ENCODE data around the gene RAB19. TPM values are rescaled to one million over a fixed set of nuclear protein-coding genes. Genes with fewer than 3 reads are reported as not detected.

Gene RAB19
- total RNA-seq, 2 experiments from 2014 or later: 4.3 to 4.8 TPM

GRCh38 chr7:140384894-140385545 lies 18.8 kb upstream of the RAB19 start:
- Mint-ChIP-seq H3K4me1 (peaks cover 34% of the 10 kb centered on the region), H3K4me3 (no peak overlapping the region), H3K36me3 (ENCODE audit: low read depth) (peaks cover 27% of the 10 kb centered on the region), H3K27ac (no peak overlapping the region), H3K27me3 (no peaks in the 10 kb centered on the region), H3K9me3 (no peaks in the 10 kb centered on the region)
- ChIA-PET POLR2A (interaction anchor here (0.6 to 4.1 kb wide), 6 partner anchors 9 to 93 kb away, joined by 3 to 25 read pairs (median 4); no protein-coding TSS in a partner anchor), CTCF (interaction anchor here (1.2 to 1.4 kb wide), 2 partner anchors 8 to 32 kb away, joined by 3 to 7 read pairs; no protein-coding TSS in a partner anchor)
- DNase-seq: no peak

GRCh38 chr7:140389445-140389844 lies 14.4 kb upstream of the RAB19 start:
- Mint-ChIP-seq H3K4me1 (peaks cover 25% of the 10 kb centered on the region), H3K9me3 (no peaks in the 10 kb centered on the region), H3K27ac (no peak overlapping the region), H3K36me3 (ENCODE audit: low read depth) (peaks cover 16% of the 10 kb centered on the region), H3K4me3 (no peak overlapping the region), H3K27me3 (no peaks in the 10 kb centered on the region)
- ChIA-PET CTCF (interaction anchor here (0.8 to 1.2 kb wide), 3 partner anchors 8 to 88 kb away, joined by 3 read pairs; partner anchors contain the start of gene SLC37A3), POLR2A (interaction anchor here (1.0 to 4.5 kb wide), 3 partner anchors 13 to 46 kb away, joined by 3 to 18 read pairs (median 12); partner anchors contain the start of gene RAB19)
- DNase-seq: no peak

- Mint-ChIP-seq H3K27ac (no peak overlapping the region), H3K4me3 (no peak overlapping the region), H3K27me3 (no peaks in the 10 kb centered on the region), H3K36me3 (ENCODE audit: low read depth) (peaks cover 16% of the 10 kb centered on the region), H3K4me1 (peaks cover 19% of the 10 kb centered on the region), H3K9me3 (no peaks in the 10 kb centered on the region)
- POLR2A ChIA-PET: interaction anchor here (0.9 to 4.5 kb wide), 5 partner anchors 9 to 47 kb away, joined by 3 to 18 read pairs (median 12); partner anchors contain the start of gene RAB19
- DNase-seq: no peak
- CTCF ChIA-PET: interaction anchor here (1.2 kb wide), 1 partner anchor 31 kb away, joined by 3 read pairs; no protein-coding TSS in a partner anchor
Observed at GRCh38 chr7:140390034-140390433, 13.8 kb upstream of the RAB19 start.

GRCh38 chr7:140390466-140391190 lies 13.2 kb upstream of the RAB19 start:
- H3K36me3 Mint-ChIP-seq (ENCODE audit: low read depth): peaks cover 12% of the 10 kb centered on the region
- H3K9me3 Mint-ChIP-seq: no peaks in the 10 kb centered on the region
- H3K27ac Mint-ChIP-seq: no peak overlapping the region
- no peak overlapping the region for H3K4me3 Mint-ChIP-seq
- CTCF ChIA-PET: interaction anchor here (1.2 kb wide), 1 partner anchor 31 kb away, joined by 3 read pairs; no protein-coding TSS in a partner anchor
- peaks cover 14% of the 10 kb centered on the region for H3K4me1 Mint-ChIP-seq
- no peak for DNase-seq
- POLR2A ChIA-PET: interaction anchor here (0.9 to 4.5 kb wide), 5 partner anchors 9 to 47 kb away, joined by 3 to 18 read pairs (median 12); partner anchors contain the start of gene RAB19
- H3K27me3 Mint-ChIP-seq: no peaks in the 10 kb centered on the region

GRCh38 chr7:140391634-140392033 lies 12.2 kb upstream of the RAB19 start:
- POLR2A ChIA-PET: interaction anchor here (2.2 to 4.5 kb wide), 3 partner anchors 10 to 15 kb away, joined by 7 to 18 read pairs (median 17); partner anchors contain the start of gene RAB19
- H3K27me3 Mint-ChIP-seq: no peaks in the 10 kb centered on the region
- H3K27ac Mint-ChIP-seq: no peak overlapping the region
- no peak overlapping the region for H3K4me3 Mint-ChIP-seq
- no peaks in the 10 kb centered on the region for H3K9me3 Mint-ChIP-seq
- peaks cover 18% of the 10 kb centered on the region for H3K4me1 Mint-ChIP-seq
- CTCF ChIA-PET: interaction anchor here (0.5 to 0.7 kb wide), 2 partner anchors 8 to 33 kb away, joined by 3 read pairs; no protein-coding TSS in a partner anchor
- peaks cover 12% of the 10 kb centered on the region for H3K36me3 Mint-ChIP-seq (ENCODE audit: low read depth)
- no peak for DNase-seq

DNA sequence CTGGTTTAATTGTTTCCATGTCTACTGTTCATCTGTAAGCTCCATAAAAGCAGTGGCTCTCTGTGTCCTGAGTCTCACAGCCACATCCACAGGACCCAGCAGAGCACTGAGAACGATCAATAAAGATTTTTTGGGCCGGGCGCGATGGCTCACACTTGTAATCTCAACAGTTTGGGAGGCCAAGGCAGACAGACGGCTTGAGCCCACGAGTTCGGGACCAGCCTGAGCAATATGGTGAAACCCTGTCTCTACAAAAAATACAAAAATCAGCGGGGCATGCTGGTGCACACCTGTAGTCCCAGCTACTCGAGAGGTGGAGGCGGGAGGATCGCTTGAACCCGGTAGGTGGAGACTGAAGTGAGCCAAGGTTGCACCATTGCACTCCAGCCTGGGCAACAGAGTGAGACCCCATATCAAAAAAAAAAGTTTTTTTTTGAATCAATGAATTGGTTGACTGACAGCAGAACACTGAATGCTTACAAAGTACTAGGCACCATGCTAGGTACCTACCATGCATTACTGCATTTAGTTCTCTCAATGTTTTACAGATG lies 10.0 kb upstream of the RAB19 start:
- Mint-ChIP-seq H3K4me1 (peaks cover 24% of the 10 kb centered on the region), H3K4me3 (no peak overlapping the region)
- CTCF ChIA-PET: no interaction called here

DNA sequence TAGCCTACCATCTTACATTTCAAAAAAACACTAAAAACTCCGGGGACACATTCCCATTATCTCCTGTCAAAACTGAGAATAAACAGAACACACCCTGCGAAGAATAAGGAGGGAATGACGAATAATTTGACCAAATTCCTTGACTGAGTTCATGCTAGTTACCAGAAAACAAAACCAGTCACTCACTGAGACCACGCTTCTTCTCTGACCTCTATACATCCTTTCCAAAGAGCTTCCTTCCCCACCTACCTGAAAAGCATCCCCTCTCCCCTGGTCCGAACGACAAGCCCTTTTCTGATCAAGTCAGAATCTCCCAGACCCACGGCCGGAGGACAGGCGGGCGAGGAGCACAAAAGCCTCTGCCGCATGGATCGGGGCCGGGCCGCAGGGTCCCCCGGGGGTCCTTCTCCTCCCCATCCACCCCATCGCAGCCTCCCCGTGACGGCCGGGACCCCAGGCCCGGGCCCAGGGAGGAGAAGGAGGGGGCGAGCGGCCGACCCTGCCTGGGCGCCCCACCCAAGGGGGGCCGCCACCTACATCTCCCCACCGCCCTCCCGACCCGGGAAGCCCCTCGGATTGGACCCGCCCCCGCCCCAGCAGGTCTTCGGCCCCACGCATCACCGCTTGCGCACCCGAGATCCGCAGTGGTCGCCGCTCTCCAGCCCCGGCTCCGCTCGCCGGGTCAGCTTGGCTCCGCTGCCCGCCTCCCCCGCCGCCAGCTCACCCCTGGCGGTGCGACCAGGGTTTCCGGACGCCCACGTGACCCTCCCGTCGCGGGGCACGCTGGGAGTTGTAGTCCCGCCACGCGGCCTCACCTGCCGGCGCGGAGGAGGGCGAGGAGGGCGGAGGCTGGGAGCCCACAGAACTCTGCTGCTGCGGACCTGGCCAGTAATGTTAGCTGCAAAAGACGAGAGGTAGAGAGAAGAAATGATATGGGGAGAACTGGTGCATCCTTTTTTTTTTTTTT lies 5.8 kb upstream of the RAB19 start, which contains the start of gene SLC37A3:
TSS of gene SLC37A3 (minus strand) at position 747 of the 967 bp plus-strand sequence. CDS start 16,004 bp downstream, outside the sequence.
- Mint-ChIP-seq H3K9me3 (no peaks in the 10 kb centered on the region), H3K27me3 (no peaks in the 10 kb centered on the region), H3K4me3 (peak within 1 kb of the TSS; percentile 92), H3K4me1 (peaks cover 37% of the 10 kb centered on the region), H3K36me3 (ENCODE audit: low read depth) (peaks cover 11% of the 10 kb centered on the region), H3K27ac (peak within 1 kb of the TSS; percentile 76)
- POLR2A ChIA-PET: interaction anchor here (1.3 to 3.1 kb wide), 5 partner anchors 13 to 258 kb away, joined by 3 to 19 read pairs (median 4); no protein-coding TSS in a partner anchor
- peak; percentile 89 for DNase-seq
- CTCF ChIA-PET: interaction anchor here (1.3 to 1.5 kb wide), 2 partner anchors 9 to 22 kb away, joined by 3 read pairs; no protein-coding TSS in a partner anchor

More for the DNA sequence above, 10.0 kb upstream of the RAB19 start:
- Mint-ChIP-seq H3K9me3 (no peaks in the 10 kb centered on the region), H3K36me3 (ENCODE audit: low read depth) (peaks cover 16% of the 10 kb centered on the region), H3K27me3 (no peaks in the 10 kb centered on the region), H3K27ac (no peak overlapping the region)
- POLR2A ChIA-PET: interaction anchor here (1.1 to 4.5 kb wide), 3 partner anchors 9 to 33 kb away, joined by 5 to 18 read pairs (median 5); partner anchors contain the start of gene RAB19
- no peak for DNase-seq

GRCh38 chr7:140398821-140399220 lies 5.0 kb upstream of the RAB19 start:
- H3K36me3 Mint-ChIP-seq (ENCODE audit: low read depth): peaks cover 11% of the 10 kb centered on the region
- CTCF ChIA-PET: no interaction called here
- H3K4me1 Mint-ChIP-seq: peaks cover 42% of the 10 kb centered on the region
- H3K4me3 Mint-ChIP-seq: peak overlapping the region; percentile 92
- no peak overlapping the region for H3K27ac Mint-ChIP-seq
- no peaks in the 10 kb centered on the region for H3K27me3 Mint-ChIP-seq
- H3K9me3 Mint-ChIP-seq: no peaks in the 10 kb centered on the region
- no peak for DNase-seq
- POLR2A ChIA-PET: interaction anchor here (1.4 to 3.1 kb wide), 4 partner anchors 22 to 258 kb away, joined by 3 to 19 read pairs (median 10); no protein-coding TSS in a partner anchor

DNA sequence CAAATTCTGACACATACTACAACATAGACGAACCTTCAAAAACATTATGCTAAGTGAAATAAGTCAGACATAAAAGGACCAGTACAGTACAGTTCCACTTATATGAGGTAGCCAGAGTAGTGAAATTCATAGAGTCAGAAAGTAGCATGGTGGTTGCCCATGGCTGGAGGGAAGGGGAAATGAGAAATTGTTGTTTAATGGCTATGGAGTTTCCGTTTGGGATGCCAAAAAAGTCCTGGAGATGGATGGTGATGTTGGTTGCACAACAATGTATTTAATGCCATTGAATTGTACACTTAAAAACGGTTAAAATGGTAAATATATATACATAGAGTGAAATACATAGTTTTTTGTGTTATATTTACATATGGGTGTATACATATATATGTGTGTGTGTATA lies 3.5 kb upstream of the RAB19 start:
- H3K36me3 Mint-ChIP-seq (ENCODE audit: low read depth): peaks cover 17% of the 10 kb centered on the region
- no peaks in the 10 kb centered on the region for H3K27me3 Mint-ChIP-seq
- H3K9me3 Mint-ChIP-seq: no peaks in the 10 kb centered on the region
- no peak for DNase-seq
- CTCF ChIA-PET: no interaction called here
- H3K27ac Mint-ChIP-seq: no peak overlapping the region
- H3K4me1 Mint-ChIP-seq: peaks cover 54% of the 10 kb centered on the region
- no peak overlapping the region for H3K4me3 Mint-ChIP-seq
- POLR2A ChIA-PET: no interaction called here

- H3K4me1 Mint-ChIP-seq: peaks cover 46% of the 10 kb centered on the region
- ChIA-PET POLR2A (interaction anchor here (1.1 to 3.1 kb wide), 3 partner anchors 10 to 76 kb away, joined by 3 to 21 read pairs (median 18); no protein-coding TSS in a partner anchor), CTCF (interaction anchor here (1.3 kb wide), 1 partner anchor 26 kb away, joined by 3 read pairs; no protein-coding TSS in a partner anchor)
- DNase-seq: no peak
- H3K27ac Mint-ChIP-seq: peak overlapping the region; percentile 73
- no peaks in the 10 kb centered on the region for H3K27me3 Mint-ChIP-seq
- peaks cover 14% of the 10 kb centered on the region for H3K36me3 Mint-ChIP-seq (ENCODE audit: low read depth)
- H3K4me3 Mint-ChIP-seq: peak overlapping the region; percentile 26
- H3K9me3 Mint-ChIP-seq: no peaks in the 10 kb centered on the region
Observed at GRCh38 chr7:140402178-140402835, 1.6 kb upstream of the RAB19 start.

DNA sequence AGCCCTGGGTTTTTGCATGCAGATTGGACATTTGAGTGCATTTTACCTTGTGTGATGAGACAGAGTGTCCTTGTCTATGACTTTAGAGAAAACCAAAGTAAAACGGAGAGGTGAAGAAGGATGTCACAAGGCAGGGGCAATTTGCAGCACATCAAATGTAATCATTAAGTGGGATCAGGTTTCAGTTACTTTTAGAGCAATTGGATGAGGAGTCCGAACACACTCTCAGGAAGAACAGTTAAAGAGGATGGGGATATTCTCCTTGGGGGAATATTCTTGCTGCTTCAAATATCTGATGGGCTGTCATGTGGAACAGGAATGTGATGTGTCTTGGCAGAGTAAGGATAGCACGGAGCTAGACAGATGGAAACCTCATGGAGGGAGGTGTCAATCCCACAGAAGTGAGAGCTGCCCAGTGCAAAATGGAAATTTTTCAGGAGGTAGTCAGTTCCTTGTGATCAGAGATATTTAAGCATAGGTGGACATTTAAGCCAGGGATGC lies 757 bp downstream of the RAB19 start:
- no peaks in the 10 kb centered on the region for H3K27me3 Mint-ChIP-seq
- CTCF ChIA-PET: interaction anchor here (1.0 kb wide), 1 partner anchor 179 kb away, joined by 3 read pairs; no protein-coding TSS in a partner anchor

More for the DNA sequence above, 757 bp downstream of the RAB19 start:
- H3K9me3 Mint-ChIP-seq: no peaks in the 10 kb centered on the region
- no peak for DNase-seq
- peak overlapping the region; percentile 82 for H3K27ac Mint-ChIP-seq
- POLR2A ChIA-PET: interaction anchor here (1.0 to 2.9 kb wide), 3 partner anchors 28 to 46 kb away, joined by 3 to 21 read pairs (median 5); no protein-coding TSS in a partner anchor
- peaks cover 36% of the 10 kb centered on the region for H3K4me1 Mint-ChIP-seq
- H3K4me3 Mint-ChIP-seq: peak overlapping the region; percentile 85
- H3K36me3 Mint-ChIP-seq (ENCODE audit: low read depth): peaks cover 16% of the 10 kb centered on the region
